Duodenal mucosa (tissue), 2 donors: ENCODE measurements around the gene SEC14L5.

Experiments used
- H3K27ac ChIP-seq: one replicate; pipeline ENCODE4 v1.7.0; 2013; ENCODE audit warnings: low read depth, low read length
- H3K27me3 ChIP-seq, 2 donors: one replicate each; pipeline ENCODE4 v1.7.0; 2013; ENCODE audit warnings: low read length in 2 of 2, control low read depth in 1 of 2; ENCODE audit not compliant: insufficient read depth in 2 of 2, control insufficient read depth in 1 of 2
- H3K36me3 ChIP-seq, 2 donors: one replicate each; pipeline ENCODE4 v1.7.0; 2013; ENCODE audit warnings: low read length in 2 of 2, control low read depth in 1 of 2; ENCODE audit not compliant: insufficient read depth in 2 of 2, control insufficient read depth in 1 of 2
- H3K4me1 ChIP-seq, 2 donors: one replicate each; pipeline ENCODE4 v1.7.0; 2013; ENCODE audit warnings: low read length in 2 of 2, control low read depth in 1 of 2; ENCODE audit not compliant: insufficient read depth in 2 of 2, control insufficient read depth in 1 of 2
- H3K4me3 ChIP-seq, 2 donors: one replicate each; pipeline ENCODE4 v1.7.0; 2013; ENCODE audit warnings: low read length in 2 of 2, low read depth in 1 of 2
- H3K9ac ChIP-seq, 2 donors: one replicate each; pipeline ENCODE4 v1.7.0; 2013; ENCODE audit warnings: low read length in 2 of 2, low read depth in 1 of 2
- H3K9me3 ChIP-seq, 2 donors: one replicate each; pipeline ENCODE4 v1.7.0; 2013; ENCODE audit warnings: low read length in 2 of 2, control low read depth in 1 of 2; ENCODE audit not compliant: control insufficient read depth in 1 of 2

Gene SEC14L5

DNA sequence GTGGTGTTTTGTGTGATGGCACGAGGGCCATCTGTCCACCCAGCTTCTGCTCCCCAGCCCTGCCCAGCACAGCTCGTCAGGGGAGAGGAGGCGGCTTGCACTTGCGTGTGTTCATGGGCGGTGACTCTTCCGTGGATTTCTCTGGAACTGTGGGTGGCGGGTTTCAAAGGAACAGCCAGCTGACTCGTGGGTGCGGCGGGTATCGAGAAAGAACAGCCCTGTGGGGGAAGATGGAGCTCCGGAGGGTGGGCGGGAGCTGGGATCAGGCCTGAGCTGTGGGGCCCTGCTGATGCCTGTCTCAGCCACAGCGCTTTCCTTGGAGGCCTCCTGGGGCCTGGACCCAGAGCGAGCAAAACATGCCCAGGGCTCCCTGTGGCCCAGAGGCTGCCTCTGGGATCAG lies 62.4 kb downstream of the SEC14L5 start:
- Histone ChIP-seq H3K36me3 (no peaks in the 10 kb centered on the region), H3K4me3 (no peak overlapping the region), H3K4me1 (peaks cover 4 to 13% of the 10 kb centered on the region in 2 donors), H3K9ac (no peak overlapping the region), H3K27me3 (no peaks in the 10 kb centered on the region), H3K9me3 (no peaks in the 10 kb centered on the region), H3K27ac (no peak overlapping the region)

DNA sequence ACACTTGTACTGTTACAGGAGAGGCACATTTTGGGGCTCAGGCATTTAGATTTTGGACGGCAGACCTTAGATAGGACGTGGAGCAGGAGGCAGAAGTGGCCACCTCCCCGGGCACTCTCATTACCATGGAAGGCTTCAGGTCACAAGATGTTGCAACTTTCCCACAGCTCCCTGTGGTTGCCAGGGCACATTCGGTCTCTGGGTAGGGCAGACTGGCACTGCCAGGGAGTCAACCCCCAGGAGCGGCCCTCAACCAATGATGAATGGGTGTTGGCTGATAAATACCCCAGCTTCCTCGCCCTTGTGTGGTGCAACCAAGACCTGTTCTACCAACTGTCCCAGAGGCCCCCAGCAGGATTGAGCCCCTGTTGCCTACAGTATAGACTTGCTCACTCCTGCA lies 64.4 kb downstream of the SEC14L5 start:
- no peak overlapping the region for H3K27ac ChIP-seq
- H3K36me3 ChIP-seq = peaks cover 0 to 3% of the 10 kb centered on the region in 2 donors
- no peaks in the 10 kb centered on the region for H3K9me3 ChIP-seq
- no peak overlapping the region for H3K9ac ChIP-seq
- no peaks in the 10 kb centered on the region for H3K27me3 ChIP-seq
- no peak overlapping the region for H3K4me3 ChIP-seq
- H3K4me1 ChIP-seq = peaks cover 4 to 13% of the 10 kb centered on the region in 2 donors

DNA sequence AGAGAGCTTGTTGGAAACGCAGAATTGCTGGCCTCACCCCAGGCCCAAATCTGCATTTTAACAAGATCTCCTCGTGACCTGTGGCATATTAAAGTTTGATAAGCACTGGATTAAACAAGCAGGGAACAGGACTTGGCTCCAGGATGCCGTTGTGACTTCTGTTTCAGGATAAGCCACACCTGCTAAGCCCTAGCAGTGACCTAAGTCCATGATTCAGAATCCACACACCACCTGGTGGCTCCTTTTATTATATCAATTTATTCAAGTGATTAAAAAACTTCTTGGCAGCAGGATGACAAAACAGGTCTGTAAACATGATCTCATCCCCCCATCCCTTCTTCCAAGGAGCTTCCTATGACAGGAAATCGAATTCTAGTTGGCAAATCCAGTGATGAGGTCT lies 66.5 kb downstream of the SEC14L5 start:
- Histone ChIP-seq H3K9ac (no peak overlapping the region), H3K36me3 (peaks cover 0 to 14% of the 10 kb centered on the region in 2 donors), H3K4me3 (no peak overlapping the region), H3K27me3 (no peaks in the 10 kb centered on the region), H3K27ac (peak overlapping the region; percentile 14), H3K4me1 (peaks cover 4 to 13% of the 10 kb centered on the region in 2 donors), H3K9me3 (no peaks in the 10 kb centered on the region)

DNA sequence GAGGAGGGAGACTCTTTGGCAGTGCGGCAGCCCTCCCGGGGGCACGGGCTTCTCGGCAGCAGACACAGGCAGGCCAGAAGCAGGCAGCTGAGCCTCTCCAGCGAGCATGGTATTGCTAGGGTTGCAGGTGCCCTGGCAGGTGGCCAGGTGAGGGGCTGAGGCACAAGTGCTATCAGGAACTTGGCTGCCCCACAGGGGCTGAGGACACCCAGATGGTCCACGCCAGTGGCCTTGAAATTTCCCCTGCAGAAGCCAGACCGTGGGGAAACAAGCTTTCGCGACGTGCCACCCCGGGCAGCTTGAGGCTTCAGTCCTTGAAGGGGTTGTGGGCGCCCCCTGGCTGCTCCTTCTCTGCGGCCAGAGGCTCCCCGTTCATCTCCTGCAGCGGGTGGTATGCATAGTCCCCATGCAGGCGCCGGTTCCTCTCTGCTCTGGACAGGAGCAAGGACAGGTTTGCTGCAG lies 67.1 kb downstream of the SEC14L5 start:
- Histone ChIP-seq H3K4me1 (peaks cover 4 to 13% of the 10 kb centered on the region in 2 donors), H3K9me3 (no peaks in the 10 kb centered on the region), H3K9ac (no peak overlapping the region), H3K36me3 (peaks cover 3 to 18% of the 10 kb centered on the region in 2 donors), H3K27me3 (no peaks in the 10 kb centered on the region), H3K4me3 (no peak overlapping the region), H3K27ac (no peak overlapping the region)

- Histone ChIP-seq H3K36me3 (peaks cover 8 to 18% of the 10 kb centered on the region in 2 donors), H3K4me3 (no peak overlapping the region), H3K4me1 (peaks cover 4 to 13% of the 10 kb centered on the region in 2 donors)
Measured at GRCh38 chr16:5026664-5027063, 68.5 kb downstream of the SEC14L5 start.

DNA sequence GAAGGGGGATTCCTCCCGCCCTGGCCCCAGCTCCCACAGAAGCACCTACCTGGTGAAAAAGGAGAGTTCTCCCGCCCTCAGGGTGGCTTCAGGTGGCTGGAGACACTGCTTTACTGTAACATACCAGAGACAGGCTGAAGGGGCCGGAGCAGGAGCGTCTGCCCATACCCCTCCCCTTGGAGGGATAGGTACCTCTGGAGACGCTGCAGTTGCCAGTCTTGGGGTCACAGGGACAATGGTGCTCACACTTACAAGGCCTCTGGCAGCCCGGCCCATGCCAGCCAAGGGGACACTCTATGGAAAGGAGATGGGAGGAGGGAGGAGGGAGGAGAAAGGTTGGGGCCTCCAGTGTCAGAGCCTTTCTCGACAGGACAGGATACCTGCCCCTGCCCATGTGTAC lies 69.0 kb downstream of the SEC14L5 start:
- Histone ChIP-seq H3K4me3 (no peak overlapping the region), H3K27me3 (no peaks in the 10 kb centered on the region), H3K27ac (no peak overlapping the region), H3K36me3 (peaks cover 8 to 18% of the 10 kb centered on the region in 2 donors), H3K9ac (no peak overlapping the region), H3K9me3 (no peaks in the 10 kb centered on the region), H3K4me1 (peaks cover 4 to 13% of the 10 kb centered on the region in 2 donors)

More at GRCh38 chr16:5026664-5027063, 68.5 kb downstream of the SEC14L5 start:
- Histone ChIP-seq H3K27ac (no peak overlapping the region), H3K9me3 (no peaks in the 10 kb centered on the region), H3K27me3 (no peaks in the 10 kb centered on the region), H3K9ac (no peak overlapping the region)

GRCh38 chr16:5027575-5028235 lies 69.6 kb downstream of the SEC14L5 start:
- Histone ChIP-seq H3K4me3 (no peak overlapping the region), H3K27ac (no peak overlapping the region), H3K4me1 (peaks cover 6 to 16% of the 10 kb centered on the region in 2 donors), H3K27me3 (no peaks in the 10 kb centered on the region), H3K9ac (no peak overlapping the region), H3K9me3 (no peaks in the 10 kb centered on the region), H3K36me3 (peaks cover 8 to 18% of the 10 kb centered on the region in 2 donors)

- peaks cover 8 to 18% of the 10 kb centered on the region in 2 donors for H3K36me3 ChIP-seq
- H3K27me3 ChIP-seq = no peaks in the 10 kb centered on the region
- H3K9me3 ChIP-seq = no peaks in the 10 kb centered on the region
- peaks cover 10 to 22% of the 10 kb centered on the region in 2 donors for H3K4me1 ChIP-seq
- H3K27ac ChIP-seq = no peak overlapping the region
- no peak overlapping the region for H3K9ac ChIP-seq
- H3K4me3 ChIP-seq = no peak overlapping the region
Measured at GRCh38 chr16:5028950-5029475, 70.9 kb downstream of the SEC14L5 start.

GRCh38 chr16:5030251-5030870 lies 72.2 kb downstream of the SEC14L5 start:
- H3K9ac ChIP-seq = no peak overlapping the region
- H3K9me3 ChIP-seq = no peaks in the 10 kb centered on the region
- H3K27ac ChIP-seq = no peak overlapping the region
- H3K36me3 ChIP-seq = peaks cover 8 to 18% of the 10 kb centered on the region in 2 donors
- peaks cover 17 to 18% of the 10 kb centered on the region in 2 donors for H3K4me1 ChIP-seq
- H3K4me3 ChIP-seq = no peak overlapping the region
- no peaks in the 10 kb centered on the region for H3K27me3 ChIP-seq

DNA sequence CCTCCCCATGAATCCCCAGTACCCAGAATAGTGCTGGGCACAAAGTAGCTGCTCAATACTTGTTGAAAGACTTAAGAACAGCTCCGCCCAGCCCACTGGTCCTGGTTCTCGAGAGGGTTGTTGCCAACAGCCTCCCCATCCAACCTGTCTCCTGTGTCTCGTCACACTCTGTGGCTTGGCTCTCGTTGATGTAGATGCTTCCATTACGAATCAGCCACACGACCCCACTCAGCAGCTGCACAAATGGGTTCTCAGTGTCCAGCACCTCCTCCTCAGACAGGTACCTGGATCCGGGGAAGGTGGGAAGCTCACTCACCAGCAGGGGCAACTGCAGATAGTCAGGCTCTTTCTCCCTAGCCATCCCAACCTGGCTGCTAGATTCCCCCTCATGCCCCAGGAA lies 73.5 kb downstream of the SEC14L5 start:
- Histone ChIP-seq H3K36me3 (peaks cover 8 to 18% of the 10 kb centered on the region in 2 donors), H3K27ac (no peak overlapping the region), H3K9me3 (no peaks in the 10 kb centered on the region), H3K4me3 (no peak overlapping the region), H3K9ac (no peak overlapping the region), H3K27me3 (no peaks in the 10 kb centered on the region), H3K4me1 (peaks cover 16 to 17% of the 10 kb centered on the region in 2 donors)
